Hepatic stellate cell (primary cell): ENCODE data around the gene FBXL4.

ENCODE experiments used
- DNase-seq: peaks from one replicate; pipeline ENCODE4 v3.0.0; 2011; ENCODE audit warnings: low spot score

The FBXL4 gene

DNA sequence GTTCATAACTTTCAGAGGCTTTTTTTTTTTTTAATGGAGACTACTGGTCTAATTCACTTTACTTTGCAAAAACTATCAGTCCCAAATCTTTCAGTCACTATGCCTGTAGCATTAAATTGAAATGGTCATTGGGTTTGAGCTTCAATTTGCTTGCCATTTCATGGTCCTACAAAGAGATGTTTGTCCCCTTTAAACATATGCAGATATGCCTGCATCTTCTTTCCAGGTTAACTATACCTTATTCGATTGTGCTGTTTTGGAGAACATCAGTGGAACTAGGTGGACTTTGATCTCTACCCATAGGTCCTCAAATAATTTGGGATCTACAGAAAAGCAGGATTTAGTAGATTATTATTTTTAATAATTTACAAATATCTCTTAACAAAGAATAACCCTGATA, 108.8 kb downstream of the FBXL4 start:
- DNase-seq = no peak

DNA sequence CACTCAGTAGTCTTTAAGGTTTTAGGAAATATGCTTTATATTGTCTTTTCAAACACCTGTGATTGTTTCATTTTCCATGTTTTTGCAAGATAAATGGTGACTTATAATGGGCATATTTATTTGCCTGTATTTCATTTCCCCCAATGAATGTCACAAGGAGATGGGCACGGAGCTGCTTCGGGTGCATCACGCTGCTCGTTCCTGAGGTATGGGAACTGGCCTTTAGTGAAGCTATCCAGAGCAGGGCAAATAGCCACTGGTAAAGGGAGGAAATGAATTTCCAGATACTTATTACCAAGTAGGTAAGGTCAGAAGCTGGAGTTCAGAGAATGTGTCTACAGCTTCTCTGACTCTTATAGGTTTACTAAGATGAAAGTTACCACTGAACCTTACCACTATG, 109.7 kb downstream of the FBXL4 start:
- no peak for DNase-seq

DNA sequence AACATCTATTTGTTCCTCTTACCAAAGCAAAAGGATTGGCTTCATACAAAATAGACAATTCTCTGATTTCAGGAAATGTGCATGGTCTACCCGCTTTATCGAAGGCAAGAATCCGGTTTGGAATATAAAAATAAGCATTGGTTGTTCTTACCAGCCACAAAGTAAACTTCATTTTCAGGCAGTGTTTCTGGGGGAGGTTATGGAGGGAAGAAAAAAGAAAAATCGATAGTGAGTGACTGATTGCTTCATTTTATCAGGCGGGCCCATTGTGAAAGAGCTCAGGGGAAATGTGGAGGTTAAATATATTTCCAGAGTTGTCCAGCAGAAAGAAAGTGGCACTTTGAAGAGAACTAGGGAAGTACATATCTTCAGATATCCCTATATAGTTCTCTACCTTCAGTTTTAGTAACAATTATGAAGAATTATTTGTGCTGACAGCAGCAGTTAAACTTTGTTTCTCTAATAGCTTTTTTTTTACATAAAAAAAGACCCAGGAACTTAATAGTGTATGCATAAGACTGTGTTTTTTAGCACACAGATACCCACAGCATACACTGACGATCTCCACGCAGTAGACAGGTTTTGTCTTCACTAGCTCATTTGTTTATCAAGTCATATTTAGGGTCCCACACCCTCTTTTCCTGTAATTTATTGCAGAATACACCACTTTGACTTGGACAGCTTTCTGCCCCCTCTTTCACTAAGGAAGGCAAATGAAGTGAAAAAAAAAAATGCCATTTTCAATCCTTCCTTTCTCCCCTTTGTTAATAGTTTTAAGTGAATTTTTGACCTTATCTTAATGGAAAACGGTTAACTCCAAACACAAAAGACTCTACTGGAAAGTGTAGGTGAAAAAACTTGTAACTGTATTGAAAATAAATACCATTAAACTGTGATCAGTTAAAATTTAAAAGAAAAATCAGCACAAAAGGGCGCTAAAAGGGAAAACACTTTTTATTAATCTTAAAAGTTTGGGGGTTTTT, 110.5 kb downstream of the FBXL4 start:
- DNase-seq = no peak

DNA sequence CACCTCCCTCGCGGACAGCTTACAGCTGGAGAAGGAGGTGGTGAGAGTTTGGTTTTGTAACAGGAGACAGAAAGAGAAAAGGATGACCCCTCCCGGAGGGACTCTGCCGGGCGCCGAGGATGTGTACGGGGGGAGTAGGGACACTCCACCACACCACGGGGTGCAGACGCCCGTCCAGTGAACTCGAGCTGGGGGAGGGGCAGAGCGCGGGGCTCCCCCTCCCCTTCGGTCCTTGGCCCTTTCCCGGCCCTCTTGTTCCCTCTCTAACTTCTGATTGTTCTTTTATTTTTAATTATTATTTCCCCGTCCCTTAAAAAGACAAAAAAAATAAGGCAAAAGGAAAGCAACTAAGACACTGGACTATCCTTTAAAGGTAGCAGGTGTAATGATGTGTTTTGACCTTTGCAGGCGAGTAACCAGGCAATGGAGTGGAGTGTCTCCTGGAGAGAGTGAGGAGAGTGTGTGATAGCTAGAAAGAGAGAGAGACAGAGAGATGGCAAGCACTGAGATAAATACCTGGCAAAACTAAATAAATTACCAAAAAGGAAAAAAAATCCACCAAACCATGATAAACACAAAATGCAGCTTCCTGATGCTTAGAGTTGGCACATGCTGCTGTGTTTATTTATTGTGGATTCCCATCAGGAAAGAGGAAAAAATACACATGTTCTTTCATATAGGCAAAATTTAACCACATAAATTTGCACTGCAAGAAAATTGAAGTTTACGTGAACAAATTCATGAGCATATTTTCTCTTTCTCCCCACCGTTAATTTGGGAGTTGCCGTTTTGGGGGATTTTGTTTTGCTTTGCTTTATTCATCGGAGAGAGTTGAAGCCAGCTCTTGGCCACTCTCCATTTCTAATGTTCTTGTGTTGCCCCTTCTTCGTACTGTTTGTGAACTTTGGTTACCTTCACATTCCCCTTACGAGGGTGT, 111.5 kb downstream of the FBXL4 start:
- DNase-seq = no peak

DNA sequence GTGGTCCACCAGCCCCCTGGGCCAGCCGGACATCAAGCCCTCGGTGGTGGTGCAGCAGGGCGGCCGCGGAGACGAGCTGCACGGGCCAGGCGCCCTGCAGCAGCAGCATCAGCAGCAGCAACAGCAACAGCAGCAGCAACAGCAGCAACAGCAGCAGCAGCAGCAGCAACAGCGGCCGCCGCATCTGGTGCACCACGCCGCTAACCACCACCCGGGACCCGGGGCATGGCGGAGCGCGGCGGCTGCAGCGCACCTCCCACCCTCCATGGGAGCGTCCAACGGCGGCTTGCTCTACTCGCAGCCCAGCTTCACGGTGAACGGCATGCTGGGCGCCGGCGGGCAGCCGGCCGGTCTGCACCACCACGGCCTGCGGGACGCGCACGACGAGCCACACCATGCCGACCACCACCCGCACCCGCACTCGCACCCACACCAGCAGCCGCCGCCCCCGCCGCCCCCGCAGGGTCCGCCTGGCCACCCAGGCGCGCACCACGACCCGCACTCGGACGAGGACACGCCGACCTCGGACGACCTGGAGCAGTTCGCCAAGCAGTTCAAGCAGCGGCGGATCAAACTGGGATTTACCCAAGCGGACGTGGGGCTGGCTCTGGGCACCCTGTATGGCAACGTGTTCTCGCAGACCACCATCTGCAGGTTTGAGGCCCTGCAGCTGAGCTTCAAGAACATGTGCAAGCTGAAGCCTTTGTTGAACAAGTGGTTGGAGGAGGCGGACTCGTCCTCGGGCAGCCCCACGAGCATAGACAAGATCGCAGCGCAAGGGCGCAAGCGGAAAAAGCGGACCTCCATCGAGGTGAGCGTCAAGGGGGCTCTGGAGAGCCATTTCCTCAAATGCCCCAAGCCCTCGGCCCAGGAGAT, 112.4 kb downstream of the FBXL4 start:
- DNase-seq = no peak

DNA sequence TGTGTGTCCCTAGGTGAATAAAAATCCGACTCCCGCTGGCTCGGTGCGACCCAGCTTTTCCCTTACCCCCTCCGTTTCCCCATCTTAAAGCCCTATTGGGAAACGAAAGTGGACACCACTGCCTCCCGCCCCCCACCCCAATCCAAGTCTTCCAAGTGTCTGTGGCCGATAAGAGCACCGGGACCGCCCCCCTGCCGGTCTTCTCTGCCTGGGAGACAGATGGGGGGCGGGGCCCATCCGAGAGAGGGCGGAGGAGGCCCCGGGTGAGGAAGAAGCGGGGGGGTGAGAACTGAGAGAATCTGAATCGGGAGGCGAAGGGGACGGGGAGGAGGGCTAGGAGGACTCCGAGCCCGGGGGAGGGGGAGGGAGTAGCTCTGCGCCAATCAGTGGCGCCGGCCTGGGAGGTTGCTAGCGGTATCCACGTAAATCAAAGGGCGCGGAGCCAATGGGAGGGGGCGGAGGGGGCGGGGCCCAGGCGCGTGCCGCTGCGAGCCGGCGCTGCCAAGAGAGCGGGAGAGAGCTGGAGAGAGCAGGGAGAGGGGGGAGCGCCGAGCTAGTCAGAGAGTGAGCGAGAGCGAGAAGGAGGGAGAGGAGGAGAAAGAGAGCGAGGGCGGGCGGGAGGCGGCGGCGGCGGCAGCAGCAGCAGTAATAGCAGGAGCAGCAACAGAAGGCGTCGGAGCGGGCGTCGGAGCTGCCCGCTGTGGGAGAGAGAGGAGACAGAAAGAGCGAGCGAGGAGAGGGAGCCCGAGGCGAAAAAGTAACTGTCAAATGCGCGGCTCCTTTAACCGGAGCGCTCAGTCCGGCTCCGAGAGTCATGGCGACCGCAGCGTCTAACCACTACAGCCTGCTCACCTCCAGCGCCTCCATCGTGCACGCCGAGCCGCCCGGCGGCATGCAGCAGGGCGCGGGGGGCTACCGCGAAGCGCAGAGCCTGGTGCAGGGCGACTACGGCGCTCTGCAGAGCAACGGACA, 113.4 kb downstream of the FBXL4 start, which contains the start of gene POU3F2:
TSS of gene POU3F2 (plus strand) at position 515 of the 972 bp plus-strand sequence. CDS start at position 815, 300 bp downstream.
- peak; percentile 82 for DNase-seq

DNA sequence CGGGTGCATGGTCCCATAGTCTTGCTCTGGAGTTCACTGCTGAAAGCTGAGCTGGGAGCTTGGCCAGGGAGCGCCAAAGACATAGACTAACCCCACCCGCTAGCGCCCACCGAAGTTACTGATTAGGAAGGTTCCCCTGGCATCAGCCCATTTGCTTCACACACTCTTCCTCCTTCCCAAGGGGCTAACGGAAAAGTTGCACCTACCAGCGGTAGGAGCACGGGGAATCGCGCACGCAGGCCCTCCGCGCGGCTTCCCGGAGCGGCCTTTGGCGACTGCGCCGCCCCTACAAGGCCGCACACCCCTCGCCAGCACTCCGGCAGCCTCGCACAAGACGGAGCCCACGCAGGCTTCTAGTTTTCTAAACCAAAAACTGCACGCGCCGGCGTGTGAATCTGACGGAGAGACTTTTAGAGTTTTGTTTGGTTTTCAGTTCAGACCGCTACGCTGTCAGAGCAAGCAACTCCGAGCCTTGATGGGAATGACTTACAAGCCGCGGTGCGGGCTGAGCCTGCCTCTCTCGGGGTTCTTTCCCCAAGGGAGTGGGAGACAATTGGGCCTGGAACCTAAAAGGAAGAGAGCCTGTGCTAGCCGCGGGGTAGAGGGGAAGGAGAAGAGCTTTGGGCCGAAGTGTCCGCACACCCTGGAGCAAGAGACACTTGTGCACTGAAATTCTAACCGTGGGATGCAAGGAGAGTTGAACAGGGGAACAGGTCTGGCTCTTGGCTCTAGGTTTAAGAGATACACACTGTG, 114.3 kb downstream of the FBXL4 start:
- peak; percentile 54 for DNase-seq

DNA sequence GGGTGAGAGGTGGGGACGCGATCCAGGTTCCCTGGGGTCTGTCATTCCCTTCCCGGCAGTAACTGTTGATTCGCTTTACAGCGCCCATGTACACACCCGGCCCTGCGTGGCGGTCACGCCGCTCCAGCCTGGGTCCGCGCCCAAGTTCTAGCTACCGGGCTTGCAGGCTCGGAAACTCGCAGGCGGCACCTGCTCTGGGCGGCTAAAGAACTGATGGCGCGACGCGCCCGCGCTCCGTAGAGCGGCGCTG, 114.8 kb downstream of the FBXL4 start:
- DNase-seq = no peak

DNA sequence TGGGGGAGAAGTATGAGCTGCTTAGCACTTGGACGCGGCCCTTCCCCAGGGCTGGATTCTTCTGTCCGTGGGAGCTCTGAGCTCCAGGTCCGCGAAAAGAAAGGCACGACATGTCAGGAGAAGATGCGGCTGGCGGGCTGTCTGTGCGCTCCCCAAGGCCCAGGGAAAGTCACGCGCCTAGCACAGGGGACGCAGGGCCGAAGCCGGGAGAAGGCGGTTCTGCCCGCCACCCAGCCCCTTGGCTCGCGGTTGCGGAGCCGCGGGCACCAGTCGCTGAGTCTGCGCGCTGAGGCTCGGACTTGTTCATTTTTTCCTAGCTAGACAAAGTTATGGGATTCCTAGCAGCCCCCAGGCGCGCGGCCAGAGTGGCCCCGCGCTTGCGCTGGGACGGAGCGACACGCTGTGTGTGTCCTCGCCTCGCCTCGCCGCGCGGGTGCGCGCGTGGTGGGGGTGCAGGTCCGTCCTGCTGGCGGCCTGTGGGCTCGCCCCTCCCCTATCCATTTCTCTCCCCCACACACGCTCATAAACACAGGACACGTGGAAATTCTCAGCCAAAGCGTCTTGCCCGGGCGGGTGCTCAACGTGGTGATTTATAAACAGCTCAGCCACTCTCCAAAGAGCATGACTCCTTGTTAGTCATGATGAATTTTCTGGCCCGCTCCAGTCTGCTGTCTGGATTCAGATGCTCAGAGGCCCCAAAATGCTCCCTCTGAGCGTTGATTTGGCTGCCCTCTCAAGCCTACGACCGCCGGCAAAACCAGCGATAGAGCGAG, 115.3 kb downstream of the FBXL4 start:
- DNase-seq = peak; percentile 79

DNA sequence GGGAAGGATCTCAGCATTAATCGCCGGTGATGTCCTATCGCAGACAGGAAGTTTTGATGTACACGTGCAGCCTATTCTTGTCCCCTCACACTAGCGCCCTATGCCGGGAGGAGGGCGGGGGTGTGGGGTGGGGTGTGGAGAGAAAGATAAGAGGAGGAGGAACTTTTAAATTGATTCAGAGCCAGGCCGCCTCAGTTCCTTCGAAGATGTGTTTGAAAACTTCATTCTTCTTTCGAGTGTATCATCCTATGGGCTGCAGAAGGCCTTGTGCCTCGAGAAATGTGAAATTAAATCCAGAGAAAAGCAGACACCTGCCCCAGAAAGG, 115.8 kb downstream of the FBXL4 start:
- no peak for DNase-seq

DNA sequence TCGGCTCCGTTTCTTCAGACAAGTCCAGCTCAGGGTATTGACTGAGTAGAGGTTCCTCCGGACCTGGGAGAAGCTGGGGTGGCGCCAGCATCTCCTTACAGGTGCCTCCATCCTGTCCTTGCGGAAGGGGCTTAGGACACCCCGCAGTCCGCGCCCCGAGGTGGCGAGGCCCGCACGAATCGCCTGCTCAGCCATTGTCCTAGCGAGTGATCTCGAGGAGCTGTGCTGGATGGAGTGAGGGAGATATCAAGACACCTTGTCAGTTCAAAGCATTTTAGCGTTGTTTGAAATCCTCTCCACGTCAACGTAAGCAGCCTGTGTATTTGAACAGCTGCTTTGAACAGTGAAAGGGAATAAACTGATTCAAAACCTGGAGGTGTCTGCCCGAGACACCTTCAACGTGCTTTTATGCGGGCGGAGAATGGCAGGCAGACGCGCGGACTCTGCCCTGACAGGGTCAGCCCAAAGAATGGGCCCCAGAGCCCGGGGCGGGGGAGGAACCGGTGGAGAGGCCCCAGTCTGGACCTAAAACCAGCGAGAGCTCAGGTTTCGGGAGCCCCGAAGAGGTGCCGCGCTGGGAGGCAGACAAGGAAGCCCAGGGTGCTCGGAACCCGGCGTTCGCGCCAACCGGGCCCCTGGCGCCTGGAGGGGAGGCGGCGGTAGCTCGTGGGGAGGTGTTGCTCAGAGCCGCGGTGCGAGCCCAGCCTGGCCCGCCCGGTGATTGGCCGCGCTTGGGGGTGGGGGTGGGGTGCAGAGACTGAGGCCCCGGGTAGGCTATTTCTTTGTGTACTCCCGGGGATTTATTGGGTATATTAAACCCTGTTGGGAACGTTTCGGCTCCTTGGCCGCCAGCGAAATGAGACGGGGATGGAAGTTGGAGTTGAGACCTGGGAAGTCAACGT, 116.4 kb downstream of the FBXL4 start:
- no peak for DNase-seq

DNA sequence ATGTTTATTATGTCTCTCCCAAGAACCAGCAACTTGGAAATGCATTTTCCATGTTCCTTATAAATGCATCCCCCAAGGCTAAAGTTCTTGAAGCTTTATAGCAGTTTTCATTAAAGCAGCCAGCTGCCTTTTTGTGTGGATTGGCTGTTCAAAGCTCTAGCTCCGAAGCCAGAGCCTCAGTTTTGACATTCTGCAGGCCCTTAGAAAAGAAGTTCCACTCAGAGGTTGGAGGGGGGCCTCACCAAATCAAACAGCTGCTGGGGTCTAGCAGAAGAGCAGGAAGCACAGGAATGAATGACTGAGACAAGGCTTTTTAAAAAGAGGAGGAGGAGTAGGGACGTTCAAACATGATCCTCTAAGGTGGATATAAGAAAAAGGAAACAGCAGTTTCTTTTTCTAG, 117.6 kb downstream of the FBXL4 start:
- no peak for DNase-seq

DNA sequence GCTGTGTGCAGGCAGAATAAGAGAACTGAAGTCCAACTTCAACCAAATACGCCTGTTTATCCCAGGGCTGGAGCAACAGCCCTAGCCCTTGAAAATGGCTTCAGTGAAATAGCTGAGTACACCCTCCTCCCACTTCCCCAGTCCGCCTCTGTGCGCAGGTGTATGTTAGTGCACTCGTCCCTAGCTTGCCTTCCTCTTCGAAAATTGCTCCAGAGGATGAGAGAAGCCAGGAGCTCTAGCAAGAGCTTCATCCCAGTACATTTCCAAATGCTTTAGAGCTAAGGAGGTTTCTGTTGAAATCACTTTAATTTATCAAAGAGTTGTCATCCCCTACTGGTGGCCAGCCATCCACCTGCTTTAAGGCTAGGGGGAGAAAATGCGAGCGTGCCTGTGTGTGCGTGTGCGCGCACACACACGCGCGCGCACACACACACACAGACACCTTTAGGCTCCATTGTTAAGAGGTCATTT, 118.8 kb downstream of the FBXL4 start:
- DNase-seq = no peak

DNA sequence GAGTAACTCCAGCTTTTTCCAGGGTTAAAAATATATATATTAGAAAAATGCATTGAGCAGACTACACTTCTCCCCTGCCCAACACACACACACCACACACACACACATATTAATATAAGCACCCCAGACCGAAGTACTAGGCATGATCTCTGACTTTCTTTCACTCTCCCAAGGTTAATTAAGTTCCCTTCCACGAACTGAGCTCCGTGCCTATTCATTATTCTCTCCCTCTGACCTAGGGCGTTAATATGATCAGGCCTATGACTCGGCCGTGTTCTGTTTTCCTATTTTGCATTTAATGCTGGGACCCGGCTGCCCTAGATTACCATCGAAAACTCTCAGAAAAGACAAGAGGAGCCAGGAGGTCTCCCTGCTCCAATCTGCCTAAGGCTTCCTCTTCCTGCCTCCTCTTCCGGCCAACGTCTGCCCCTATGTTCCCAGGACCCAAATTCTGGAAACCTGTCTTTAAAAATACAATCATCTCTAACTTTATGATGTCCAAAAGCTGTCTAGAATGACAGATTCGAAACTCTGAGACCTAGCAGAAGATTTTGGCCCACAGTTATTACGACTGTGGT, 119.4 kb downstream of the FBXL4 start:
- DNase-seq = no peak

DNA sequence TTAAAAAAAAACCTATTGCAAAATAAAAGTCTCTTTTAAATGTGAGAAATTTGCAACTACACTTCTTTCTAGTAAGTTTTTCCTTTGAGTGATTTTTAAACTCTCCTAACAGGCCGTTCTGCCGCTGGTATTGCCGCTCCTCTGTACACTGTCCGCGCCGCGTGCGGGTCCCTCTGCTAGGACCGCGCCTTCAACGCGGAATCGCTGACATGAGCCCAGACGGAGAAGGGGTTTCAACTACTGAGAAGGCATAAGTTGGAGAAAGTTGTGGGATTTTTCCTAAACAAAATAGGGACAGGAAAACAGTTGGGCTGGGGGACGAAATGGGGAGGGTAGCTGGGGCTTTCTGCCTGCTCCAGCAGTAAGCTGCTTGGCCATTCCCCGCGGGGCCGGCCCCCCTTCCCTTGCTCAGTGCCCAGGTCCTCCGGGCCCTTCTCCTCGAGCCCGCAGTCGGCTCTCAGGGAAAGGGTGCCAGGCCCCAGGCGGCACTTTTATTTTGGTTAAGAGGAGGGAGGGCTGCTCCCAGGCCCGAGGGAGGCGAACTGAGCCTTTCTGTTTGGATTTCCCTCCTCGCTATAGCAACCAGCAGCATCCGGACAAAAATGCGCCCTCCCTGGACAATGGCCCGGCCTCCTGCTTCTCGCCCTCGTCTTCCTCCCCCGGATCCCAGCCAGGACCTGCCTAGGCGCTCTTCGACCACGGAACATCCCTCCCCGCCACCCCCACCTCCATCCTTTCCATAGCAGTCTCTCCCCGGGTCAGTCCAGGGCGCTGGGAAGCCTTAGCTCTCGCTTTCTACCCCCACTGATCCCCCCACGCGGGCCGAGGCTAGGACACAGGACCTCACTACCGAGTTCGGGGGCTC, 120.2 kb downstream of the FBXL4 start:
- peak; percentile 44 for DNase-seq

DNA sequence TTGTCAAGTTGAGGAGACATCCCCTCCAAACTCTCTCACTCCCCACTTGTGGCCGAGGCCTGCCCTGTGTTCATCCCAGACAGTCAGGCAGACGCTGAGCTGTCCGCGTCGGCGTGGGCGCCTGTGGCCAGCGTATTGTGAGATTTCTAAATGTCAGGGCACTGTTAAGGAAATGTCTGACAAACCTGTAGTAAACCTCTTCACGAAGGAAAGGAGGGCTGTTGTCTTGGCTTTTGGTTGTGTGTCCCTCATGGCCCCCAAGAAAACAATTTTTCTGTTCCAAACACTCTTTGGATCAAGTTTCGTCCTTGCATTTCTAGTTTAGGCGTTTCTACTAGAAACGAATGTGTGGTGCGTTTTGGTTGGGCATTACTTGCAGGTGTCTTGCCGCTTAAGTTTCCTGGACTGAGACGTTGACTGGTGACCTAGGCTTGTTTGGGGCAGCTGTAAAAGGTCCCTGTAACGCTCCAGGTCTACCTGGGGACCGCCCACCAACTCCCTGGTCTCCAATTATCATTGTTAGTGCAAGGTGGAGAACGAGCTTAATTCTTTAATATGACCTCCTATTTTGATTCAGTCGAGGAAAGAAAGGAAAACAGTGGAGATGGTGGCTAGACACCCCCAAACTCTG, 122.0 kb downstream of the FBXL4 start:
- DNase-seq = no peak
